Chondrocyte (in vitro differentiated cells): ENCODE measurements around the gene SOWAHA. TPM values are rescaled to one million over a fixed set of nuclear protein-coding genes. Genes with fewer than 3 reads are reported as not detected.

Experiments
- DNase-seq: peaks from one replicate; pipeline ENCODE4 v3.0.0; 2021; ENCODE audit warnings: mixed read lengths, low spot score
- H3K27ac Mint-ChIP-seq: one replicate; pipeline ENCODE4 v1.8.0; 2021; ENCODE audit warnings: mild to moderate bottlenecking, moderate library complexity, mixed read lengths; ENCODE audit not compliant: unreplicated experiment
- H3K27me3 Mint-ChIP-seq: 2 replicates; pipeline ENCODE4 v1.8.0; 2021; ENCODE audit warnings: low read depth, mixed read lengths
- H3K36me3 Mint-ChIP-seq: 2 replicates; pipeline ENCODE4 v1.8.0; 2021; ENCODE audit warnings: low read depth, mixed read lengths
- H3K4me1 Mint-ChIP-seq: 2 replicates; pipeline ENCODE4 v1.8.0; 2021; ENCODE audit warnings: low read depth, mild to moderate bottlenecking, mixed read lengths
- H3K4me3 Mint-ChIP-seq: one replicate; pipeline ENCODE4 v1.8.0; 2021; ENCODE audit warnings: mild to moderate bottlenecking, moderate library complexity, mixed read lengths; ENCODE audit not compliant: unreplicated experiment
- H3K9me3 Mint-ChIP-seq: 2 replicates; pipeline ENCODE4 v1.8.0; 2021; ENCODE audit warnings: low read depth, mixed read lengths
- CTCF ChIP-seq: fragments of 200-600 bp; sonication (generic); IDR thresholded peaks from 2 replicates; pipeline ENCODE4 v1.5.0; 2021; ENCODE audit warnings: antibody characterized with exemption, mild to moderate bottlenecking, moderate library complexity
- total RNA-seq: library from RNA; stranded (reverse); gene quantifications from 3 replicates; pipeline ENCODE4 v1.2.1, GENCODE V29; 2021

Gene SOWAHA
- total RNA-seq, 1 donor from 2014 or later = not detected

GRCh38 chr5:132766020-132766805 is 46.9 kb upstream of the SOWAHA start:
- no peaks in the 10 kb centered on the region for H3K9me3 Mint-ChIP-seq
- no peaks in the 10 kb centered on the region for H3K27me3 Mint-ChIP-seq
- peaks cover 26% of the 10 kb centered on the region for H3K36me3 Mint-ChIP-seq
- TF ChIP-seq CTCF = no peak
- no peak overlapping the region for H3K4me3 Mint-ChIP-seq
- DNase-seq = peak; percentile 60
- peaks cover 35% of the 10 kb centered on the region for H3K4me1 Mint-ChIP-seq
- no peak overlapping the region for H3K27ac Mint-ChIP-seq

GRCh38 chr5:132766806-132767055 is 46.4 kb upstream of the SOWAHA start:
- DNase-seq = no peak
- Mint-ChIP-seq H3K36me3 (peaks cover 21% of the 10 kb centered on the region), H3K27ac (peak overlapping the region; percentile 67), H3K9me3 (no peaks in the 10 kb centered on the region), H3K4me1 (peaks cover 41% of the 10 kb centered on the region), H3K27me3 (no peaks in the 10 kb centered on the region), H3K4me3 (no peak overlapping the region)
- no peak for TF ChIP-seq CTCF

GRCh38 chr5:132767150-132767549 is 46.0 kb upstream of the SOWAHA start:
- Mint-ChIP-seq H3K36me3 (peaks cover 19% of the 10 kb centered on the region), H3K27me3 (no peaks in the 10 kb centered on the region), H3K9me3 (no peaks in the 10 kb centered on the region), H3K27ac (peak overlapping the region; percentile 67), H3K4me1 (peaks cover 45% of the 10 kb centered on the region), H3K4me3 (no peak overlapping the region)
- peak; percentile 9 for DNase-seq
- TF ChIP-seq CTCF = no peak

- H3K27ac Mint-ChIP-seq = peak overlapping the region; percentile 74
- no peaks in the 10 kb centered on the region for H3K27me3 Mint-ChIP-seq
- DNase-seq = peak; percentile 43
- H3K9me3 Mint-ChIP-seq = no peaks in the 10 kb centered on the region
- no peak for TF ChIP-seq CTCF
- H3K4me3 Mint-ChIP-seq = no peak overlapping the region
- H3K4me1 Mint-ChIP-seq = peaks cover 58% of the 10 kb centered on the region
- peaks cover 10% of the 10 kb centered on the region for H3K36me3 Mint-ChIP-seq
These were observed 44.6 kb upstream of the SOWAHA start for GRCh38 chr5:132768485-132768868.

- Mint-ChIP-seq H3K27me3 (no peaks in the 10 kb centered on the region), H3K4me1 (peaks cover 79% of the 10 kb centered on the region), H3K27ac (peak overlapping the region; percentile 95), H3K9me3 (no peaks in the 10 kb centered on the region), H3K4me3 (no peak overlapping the region), H3K36me3 (no peaks in the 10 kb centered on the region)
- DNase-seq = peak; percentile 35
- TF ChIP-seq CTCF = no peak
These were observed 42.5 kb upstream of the SOWAHA start for GRCh38 chr5:132770476-132771159.
